HG02798 (cell line): ENCODE measurements around the gene HAUS2.

Experiments used
- ATAC-seq: cut with Tn5 transposase; IDR thresholded peaks from one replicate; pipeline ENCODE4 v1.9.1; 2021; ENCODE audit warnings: mild to moderate bottlenecking; ENCODE audit not compliant: unreplicated experiment, poor library complexity

Gene HAUS2

GRCh38 chr15:42604894-42605744, 56.5 kb downstream of the HAUS2 start:
- ATAC-seq = peak; percentile 36

- ATAC-seq = no peak
Observed at GRCh38 chr15:42605796-42606195, 57.2 kb downstream of the HAUS2 start.

GRCh38 chr15:42608110-42608531, 59.5 kb downstream of the HAUS2 start:
- peak; percentile 48 for ATAC-seq

GRCh38 chr15:42608752-42609488, 60.3 kb downstream of the HAUS2 start:
- ATAC-seq = no peak

GRCh38 chr15:42611532-42611931, 62.9 kb downstream of the HAUS2 start:
- ATAC-seq = no peak

- no peak for ATAC-seq
Observed at GRCh38 chr15:42612367-42612912, 63.8 kb downstream of the HAUS2 start.

- ATAC-seq = no peak
Observed at GRCh38 chr15:42616107-42616506, 67.5 kb downstream of the HAUS2 start.
